SK-MEL-5 (cell line): ENCODE data around the gene F10. TPM values are rescaled to one million over a fixed set of nuclear protein-coding genes. Genes with fewer than 3 reads are reported as not detected.
"Not testable (repeated sequence)": the region's sequence is repeated elsewhere in the genome, so short reads cannot be mapped to it uniquely, and the experiment has no call there.

Experiments
- DNase-seq: peaks from one replicate; pipeline ENCODE4 v3.0.0-alpha.2; 2016; ENCODE audit warnings: low read depth, low spot score
- in situ Hi-C: cut with HindIII; loops from 2 replicates; pipeline ENCODE4 v1.10.0; 2016; ENCODE audit warnings: low sequenced_read_pairs, high pct_unique_total_duplicates, low pct_unique_long_range_greater_than_20kb
- total RNA-seq: library from RNA; depleted of rRNA; stranded (reverse); fragments of >200 nt; shearing (Covaris generic); gene quantifications from 2 replicates; pipeline ENCODE4 v1.2.3, GENCODE V29; 2014

The F10 gene
- total RNA-seq, 1 experiment from 2014 or later: not detected

GRCh38 chr13:113153810-113154748 is 31.5 kb downstream of the F10 start:
- DNase-seq: peak; percentile 63
- in situ Hi-C loops: no loop called here

GRCh38 chr13:113155201-113155600 is 32.6 kb downstream of the F10 start:
- peak; percentile 47 for DNase-seq
- in situ Hi-C loops: no loop called here

GRCh38 chr13:113155982-113156655 is 33.5 kb downstream of the F10 start:
- DNase-seq: no peak
- in situ Hi-C loops: no loop called here

- in situ Hi-C loops: no loop called here
- no peak for DNase-seq
Observed at GRCh38 chr13:113157206-113157928, 34.8 kb downstream of the F10 start.

GRCh38 chr13:113157929-113158747 is 35.5 kb downstream of the F10 start, which contains the start of gene PROZ:
Gene PROZ (plus strand): TSS chr13:113158648. CDS start chr13:113158661, 13 bp downstream.
- DNase-seq: no peak
- in situ Hi-C loops: no loop called here

- no peak for DNase-seq
- in situ Hi-C loops: no loop called here
Observed at GRCh38 chr13:113158946-113159345, 36.3 kb downstream of the F10 start.

GRCh38 chr13:113159701-113160100 is 37.1 kb downstream of the F10 start:
- in situ Hi-C loops: no loop called here
- DNase-seq: no peak

- DNase-seq: no peak
- in situ Hi-C loops: no loop called here
Observed at GRCh38 chr13:113160983-113161382, 38.4 kb downstream of the F10 start.

GRCh38 chr13:113161433-113161832 is 38.8 kb downstream of the F10 start:
- DNase-seq: no peak
- in situ Hi-C loops: no loop called here

GRCh38 chr13:113161975-113162374 is 39.4 kb downstream of the F10 start:
- DNase-seq: not testable (repeated sequence)

GRCh38 chr13:113162783-113163685 is 40.4 kb downstream of the F10 start:
- no peak for DNase-seq
- in situ Hi-C loops: no loop called here

More at GRCh38 chr13:113161975-113162374, 39.4 kb downstream of the F10 start:
- in situ Hi-C loops: not testable (repeated sequence)

- in situ Hi-C loops: no loop called here
- DNase-seq: no peak
Observed at GRCh38 chr13:113164492-113164891, 41.9 kb downstream of the F10 start.

GRCh38 chr13:113166266-113166665 is 43.7 kb downstream of the F10 start:
- DNase-seq: no peak
- in situ Hi-C loops: no loop called here

- no peak for DNase-seq
- in situ Hi-C loops: no loop called here
Observed at GRCh38 chr13:113166681-113167080, 44.1 kb downstream of the F10 start.

- in situ Hi-C loops: no loop called here
Observed at GRCh38 chr13:113167155-113167554, 44.6 kb downstream of the F10 start.

GRCh38 chr13:113167575-113167974 is 45.0 kb downstream of the F10 start:
- in situ Hi-C loops: no loop called here
- no peak for DNase-seq

More at GRCh38 chr13:113167155-113167554, 44.6 kb downstream of the F10 start:
- no peak for DNase-seq
